GDM1 (cell line): ENCODE data around the gene SRRM3.
"Not testable (repeated sequence)": the region's sequence is repeated elsewhere in the genome, so short reads cannot be mapped to it uniquely, and the experiment has no call there.

Source experiments
- DNase-seq: peaks from one replicate; lab custom pipeline; 2025; lab: John Stamatoyannopoulos, UW

Gene SRRM3

DNA sequence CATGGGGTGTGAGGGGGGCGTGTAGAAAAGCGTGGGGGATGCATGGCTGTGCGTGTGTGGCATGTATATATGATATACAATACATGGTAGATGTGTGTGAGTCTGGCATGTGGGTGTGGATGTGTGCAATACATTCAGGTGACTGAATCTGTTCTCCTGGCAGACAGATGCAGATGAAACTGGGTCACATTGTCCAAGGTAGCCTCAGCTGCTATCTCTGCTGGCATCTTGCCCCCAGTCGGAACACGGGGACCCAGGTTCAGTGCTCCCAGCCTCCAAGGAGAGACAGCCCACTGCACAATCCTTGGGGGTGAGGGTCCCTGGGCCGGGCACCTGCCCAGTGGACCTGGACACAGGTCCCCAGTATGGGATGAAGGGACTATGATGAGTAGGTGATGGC is 12.4 kb upstream of the SRRM3 start:
- no peak for DNase-seq

- no peak for DNase-seq
Measured at GRCh38 chr7:76191783-76192240, 9.9 kb upstream of the SRRM3 start.

- DNase-seq, result no peak
Measured at GRCh38 chr7:76193466-76193865, 8.2 kb upstream of the SRRM3 start.

DNA sequence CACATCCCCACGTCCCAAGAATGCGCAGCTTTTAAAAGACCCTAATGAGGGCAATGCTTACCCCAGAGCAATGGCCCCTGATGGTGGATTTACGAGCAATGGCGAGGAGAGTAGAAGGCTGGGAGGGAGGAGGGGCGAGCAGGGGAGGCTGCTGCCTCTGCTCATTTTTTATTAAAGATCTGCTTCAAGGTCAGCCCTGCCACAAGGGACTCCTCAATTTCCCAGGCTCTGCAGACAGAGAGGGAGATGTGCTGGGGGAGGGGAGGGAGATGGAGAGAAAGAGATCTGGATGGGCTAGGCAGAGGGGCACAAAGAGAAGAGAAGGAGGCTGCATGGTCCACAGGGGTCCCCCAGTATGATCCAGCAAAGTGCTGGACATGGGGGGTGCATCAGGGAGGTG is 7.8 kb upstream of the SRRM3 start:
- no peak for DNase-seq

- DNase-seq, result no peak
Measured at GRCh38 chr7:76196786-76197185, 4.9 kb upstream of the SRRM3 start.

DNA sequence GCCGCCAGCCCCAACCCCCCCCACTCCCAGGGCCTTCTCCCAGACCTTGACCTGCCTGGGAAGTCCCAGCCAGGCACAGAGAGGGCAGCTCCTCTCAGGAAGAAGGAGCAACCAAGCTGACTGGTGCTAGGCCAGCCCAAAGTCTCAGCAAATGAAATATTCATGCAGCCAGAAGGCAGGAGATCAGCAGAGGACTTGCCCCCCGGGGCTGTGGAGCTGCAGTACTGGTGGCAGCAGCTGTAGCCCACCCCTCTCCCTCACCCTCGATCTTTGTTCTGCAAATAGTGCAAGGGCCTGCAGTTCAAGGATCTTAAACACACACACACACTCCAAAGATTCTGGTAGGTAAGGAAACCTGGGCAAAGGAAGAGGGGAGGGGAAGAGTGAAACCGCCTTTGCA is 3.5 kb upstream of the SRRM3 start:
- no peak for DNase-seq

GRCh38 chr7:76202666-76203030 is 952 bp downstream of the SRRM3 start:
- no peak for DNase-seq

DNA sequence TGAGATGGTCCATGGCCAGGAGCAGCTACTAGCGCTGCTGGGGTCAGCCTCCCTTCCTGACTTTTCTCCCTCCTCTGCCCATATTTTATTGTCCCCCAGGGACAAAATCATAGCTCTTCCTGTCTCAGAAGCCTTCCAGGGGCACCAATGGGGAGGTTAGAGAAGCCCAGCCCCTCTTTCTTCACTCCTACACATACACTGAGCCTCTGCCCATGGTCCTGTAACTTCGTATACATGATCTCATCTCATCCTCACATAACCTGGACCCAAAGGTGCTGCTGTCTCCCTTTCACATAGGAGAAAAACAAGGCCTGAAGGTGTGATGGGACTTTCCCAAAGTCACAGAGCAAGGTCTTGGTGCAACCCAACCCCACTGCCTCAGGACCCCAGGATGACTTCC is 2.5 kb downstream of the SRRM3 start:
- DNase-seq, result no peak

DNA sequence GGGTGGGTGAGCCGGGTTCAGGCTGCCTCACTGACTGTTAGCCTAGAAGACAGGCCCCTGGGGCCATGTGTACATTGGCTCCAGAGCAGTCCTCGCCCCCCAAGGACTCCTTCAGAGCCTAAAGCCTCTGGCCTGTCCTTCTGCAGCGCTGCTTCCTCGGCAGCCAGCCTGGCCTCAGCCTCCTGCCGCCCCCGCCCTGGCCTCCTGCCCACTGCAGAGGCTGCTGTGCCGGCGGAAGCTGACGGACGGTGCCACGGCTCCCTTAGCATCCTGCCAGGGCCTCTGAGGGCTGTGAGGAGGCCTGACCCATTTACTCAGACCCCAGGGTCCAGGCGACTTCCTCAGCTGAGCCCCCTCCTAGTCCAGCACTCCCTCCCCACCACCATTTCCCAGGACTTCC is 4.9 kb downstream of the SRRM3 start:
- DNase-seq, result no peak

DNA sequence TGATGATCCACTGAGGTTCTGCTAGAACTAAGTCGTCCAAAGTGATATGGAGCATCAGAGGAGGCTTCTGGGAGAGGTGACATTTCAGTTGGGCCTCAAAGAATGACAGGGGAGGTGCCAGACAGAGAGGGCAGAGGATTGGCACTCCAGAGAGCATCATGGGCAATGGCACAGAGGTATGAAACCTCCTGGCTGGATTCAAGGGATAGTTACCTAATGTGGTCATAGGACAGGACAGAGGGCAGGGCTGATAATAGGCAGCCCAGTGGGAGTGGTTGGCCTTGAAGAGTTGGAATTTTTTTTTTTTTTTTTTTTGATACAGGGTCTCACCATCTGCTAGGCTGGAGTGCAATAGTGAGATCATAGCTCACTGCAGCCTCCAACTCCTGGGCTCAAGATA is 7.6 kb downstream of the SRRM3 start:
- no peak for DNase-seq

GRCh38 chr7:76211216-76211615 is 9.5 kb downstream of the SRRM3 start:
- DNase-seq, result no peak

GRCh38 chr7:76215349-76215748 is 13.7 kb downstream of the SRRM3 start:
- DNase-seq, result not testable (repeated sequence)

- no peak for DNase-seq
Measured at GRCh38 chr7:76216381-76217082, 14.8 kb downstream of the SRRM3 start.

- DNase-seq, result no peak
Measured at GRCh38 chr7:76217942-76218566, 16.4 kb downstream of the SRRM3 start.

- DNase-seq, result no peak
Measured at GRCh38 chr7:76220185-76221057, 18.7 kb downstream of the SRRM3 start.

- no peak for DNase-seq
Measured at GRCh38 chr7:76222333-76222732, 20.6 kb downstream of the SRRM3 start.

GRCh38 chr7:76222839-76223238 is 21.1 kb downstream of the SRRM3 start:
- no peak for DNase-seq

DNA sequence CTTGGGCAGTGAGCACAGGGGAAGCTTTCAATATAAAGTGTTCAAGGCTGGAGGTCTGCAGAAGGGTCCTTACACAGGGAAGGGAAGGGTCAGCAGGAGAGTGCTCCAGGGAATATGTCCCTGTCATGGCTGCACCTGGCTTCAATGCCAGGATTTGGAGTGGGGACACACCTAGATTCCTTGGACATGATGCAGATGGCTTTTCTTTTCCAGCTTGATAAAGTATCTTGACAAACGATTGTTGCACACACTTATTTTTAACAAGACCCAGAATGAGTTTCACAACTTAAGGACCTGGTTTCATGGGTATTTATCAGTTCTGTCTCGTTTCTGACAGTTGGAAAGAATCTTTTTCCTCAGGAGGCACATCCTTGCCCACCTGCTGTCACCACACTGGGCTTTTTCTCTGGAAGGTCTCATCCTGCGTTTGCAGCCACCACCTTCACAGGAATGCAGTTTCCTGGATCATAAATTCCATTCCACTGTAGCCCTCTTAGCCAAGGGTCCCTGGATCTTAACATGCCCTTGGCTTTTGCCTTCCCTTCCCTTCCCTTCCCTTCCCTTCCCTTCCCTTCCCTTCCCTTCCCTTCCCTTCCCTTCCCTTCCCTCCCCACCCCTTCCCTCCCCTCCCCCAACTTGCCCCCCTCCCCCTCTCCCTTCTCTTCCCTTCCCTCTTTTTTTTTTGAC is 21.7 kb downstream of the SRRM3 start:
- no peak for DNase-seq

DNA sequence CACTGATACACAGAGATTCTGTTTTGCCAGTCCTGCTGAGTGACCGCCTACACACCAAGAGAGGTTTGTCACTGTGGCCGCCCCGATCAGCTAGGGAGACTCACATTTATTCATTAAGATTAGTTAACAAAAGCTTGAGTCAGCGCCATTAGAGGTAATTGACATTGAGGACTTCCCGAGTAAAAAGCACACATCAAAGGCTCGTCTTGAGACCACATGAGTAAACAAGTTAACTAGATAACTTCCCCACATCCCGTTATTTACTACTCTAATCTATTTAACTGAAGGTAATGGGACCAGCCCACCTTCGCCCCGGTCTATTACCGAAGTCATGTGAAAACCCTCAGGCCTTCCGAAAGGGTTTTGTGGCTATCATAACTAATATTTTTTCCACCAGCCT is 23.0 kb downstream of the SRRM3 start:
- DNase-seq, result no peak

- DNase-seq, result peak; percentile 18
Measured at GRCh38 chr7:76225379-76225778, 23.7 kb downstream of the SRRM3 start.

- no peak for DNase-seq
Measured at GRCh38 chr7:76225951-76226350, 24.3 kb downstream of the SRRM3 start.

GRCh38 chr7:76226878-76227423 is 25.3 kb downstream of the SRRM3 start:
- DNase-seq, result not testable (repeated sequence)
